ENCODE measurements around the gene OTUB1. TPM values are rescaled to one million over a fixed set of nuclear protein-coding genes. Genes with fewer than 3 reads are reported as not detected.

Gene OTUB1
- total and polyA plus RNA-seq, 4 donors: 40.8 to 95.2 (median 72.3) TPM

- DNase-seq (no peak), ATAC-seq (ENCODE audit: insufficient read depth, low FRiP score) (no peak)
- H3K4me1 ChIP-seq (ENCODE audit: control insufficient read depth in 5 of 5, insufficient read depth in 5 of 5, low read length in 5 of 5): peaks cover 0 to 13% (median 8%) of the 10 kb centered on the region in 5 donors
- H3K9ac ChIP-seq (ENCODE audit: insufficient read depth in 1 of 2, low read length in 2 of 2): no peak overlapping the region
- no peak for TF ChIP-seq CTCF (IDR thresholded peaks at IDR 0.05; ENCODE audit: control extremely low read depth, extremely low read depth)
- no peaks in the 10 kb centered on the region for H3K36me3 ChIP-seq (ENCODE audit: control insufficient read depth in 4 of 4, insufficient read depth in 4 of 4, low read length in 4 of 4)
- H3K4me3 ChIP-seq: no peak overlapping the region
- H3K9me3 ChIP-seq (ENCODE audit: control insufficient read depth in 4 of 4, insufficient read depth in 3 of 4, low read length in 3 of 4): no peaks in the 10 kb centered on the region
- peaks cover 0 to 7% (median 7%) of the 10 kb centered on the region in 3 donors for H3K27me3 ChIP-seq (ENCODE audit: control insufficient read depth in 3 of 3, insufficient read depth in 3 of 3, low read length in 2 of 3)
- H3K27ac ChIP-seq (ENCODE audit: low read depth in 1 of 2, low read length in 1 of 2): no peak overlapping the region
- WGBS, 2 donors: 82 to 83% methylated on average over 3 of the region's 3 CpGs
These were observed 44.8 kb downstream of the OTUB1 start for GRCh38 chr11:64031001-64031400.

GRCh38 chr11:64032050-64032449 is 45.8 kb downstream of the OTUB1 start:
- Histone ChIP-seq H3K9ac (ENCODE audit: insufficient read depth in 1 of 2, low read length in 2 of 2) (no peak overlapping the region), H3K27me3 (ENCODE audit: control insufficient read depth in 3 of 3, insufficient read depth in 3 of 3, low read length in 2 of 3) (peaks cover 0 to 8% (median 7%) of the 10 kb centered on the region in 3 donors), H3K4me3 (no peak overlapping the region), H3K27ac (ENCODE audit: low read depth in 1 of 2, low read length in 1 of 2) (no peak overlapping the region), H3K4me1 (ENCODE audit: control insufficient read depth in 5 of 5, insufficient read depth in 5 of 5, low read length in 5 of 5) (peaks cover 0 to 16% (median 13%) of the 10 kb centered on the region in 5 donors), H3K9me3 (ENCODE audit: control insufficient read depth in 4 of 4, insufficient read depth in 3 of 4, low read length in 3 of 4) (no peaks in the 10 kb centered on the region), H3K36me3 (ENCODE audit: control insufficient read depth in 4 of 4, insufficient read depth in 4 of 4, low read length in 4 of 4) (no peaks in the 10 kb centered on the region)
- WGBS, 2 donors: 81 to 91% methylated on average over 4 of the region's 4 CpGs
- no peak for TF ChIP-seq CTCF (IDR thresholded peaks at IDR 0.05; ENCODE audit: control extremely low read depth, extremely low read depth)
- DNase-seq (no peak), ATAC-seq (ENCODE audit: insufficient read depth, low FRiP score) (no peak)

DNA sequence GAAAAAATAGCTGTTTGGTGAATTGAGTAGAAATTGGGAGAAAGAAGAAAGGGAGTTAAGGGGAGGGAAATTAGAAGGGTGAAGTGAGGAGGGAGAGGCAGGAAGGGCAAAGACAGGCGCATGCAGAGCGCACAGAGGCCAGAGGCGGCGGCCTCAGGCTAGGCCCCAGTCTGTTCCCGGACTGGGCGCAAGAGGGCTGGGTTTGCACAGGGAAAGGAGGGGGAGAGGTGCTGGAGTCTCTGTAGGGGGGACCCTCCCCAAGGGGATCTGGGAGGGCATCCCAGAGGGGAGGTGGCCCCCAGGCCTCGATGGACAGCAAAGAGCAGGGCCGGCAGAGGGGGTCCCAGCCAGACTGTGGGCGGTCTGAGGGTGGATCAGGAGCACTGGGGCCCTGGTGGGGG is 48.2 kb downstream of the OTUB1 start:
- H3K36me3 ChIP-seq (ENCODE audit: control insufficient read depth in 4 of 4, insufficient read depth in 4 of 4, low read length in 4 of 4): no peaks in the 10 kb centered on the region
- no peak for ATAC-seq (ENCODE audit: insufficient read depth, low FRiP score)
- no peak for TF ChIP-seq CTCF (IDR thresholded peaks at IDR 0.05; ENCODE audit: control extremely low read depth, extremely low read depth)
- no peak overlapping the region for H3K4me3 ChIP-seq
- WGBS, 2 donors: 60 to 72% methylated on average over 9 of the region's 9 CpGs
- no peak overlapping the region for H3K27ac ChIP-seq (ENCODE audit: low read depth in 1 of 2, low read length in 1 of 2)
- peaks cover 0 to 11% (median 7%) of the 10 kb centered on the region in 3 donors for H3K27me3 ChIP-seq (ENCODE audit: control insufficient read depth in 3 of 3, insufficient read depth in 3 of 3, low read length in 2 of 3)
- peaks cover 0 to 10% (median 4%) of the 10 kb centered on the region in 5 donors for H3K4me1 ChIP-seq (ENCODE audit: control insufficient read depth in 5 of 5, insufficient read depth in 5 of 5, low read length in 5 of 5)
- no peak for DNase-seq
- no peak overlapping the region for H3K9ac ChIP-seq (ENCODE audit: insufficient read depth in 1 of 2, low read length in 2 of 2)
- H3K9me3 ChIP-seq (ENCODE audit: control insufficient read depth in 4 of 4, insufficient read depth in 3 of 4, low read length in 3 of 4): peaks cover 0 to 2% (median 0%) of the 10 kb centered on the region in 4 donors

- no peak overlapping the region for H3K4me3 ChIP-seq
- 11 to 12% methylated on average over 12 to 17 of the region's 17 CpGs for WGBS, 2 donors
- no peak overlapping the region for H3K27ac ChIP-seq (ENCODE audit: low read depth in 1 of 2, low read length in 1 of 2)
- no peak for DNase-seq
- peaks cover 0 to 2% (median 0%) of the 10 kb centered on the region in 4 donors for H3K9me3 ChIP-seq (ENCODE audit: control insufficient read depth in 4 of 4, insufficient read depth in 3 of 4, low read length in 3 of 4)
- no peak for ATAC-seq (ENCODE audit: insufficient read depth, low FRiP score)
- no peak for TF ChIP-seq CTCF (IDR thresholded peaks at IDR 0.05; ENCODE audit: control extremely low read depth, extremely low read depth)
- H3K36me3 ChIP-seq (ENCODE audit: control insufficient read depth in 4 of 4, insufficient read depth in 4 of 4, low read length in 4 of 4): no peaks in the 10 kb centered on the region
- peaks cover 0 to 10% (median 4%) of the 10 kb centered on the region in 5 donors for H3K4me1 ChIP-seq (ENCODE audit: control insufficient read depth in 5 of 5, insufficient read depth in 5 of 5, low read length in 5 of 5)
- no peak overlapping the region for H3K9ac ChIP-seq (ENCODE audit: insufficient read depth in 1 of 2, low read length in 2 of 2)
- peaks cover 0 to 11% (median 7%) of the 10 kb centered on the region in 3 donors for H3K27me3 ChIP-seq (ENCODE audit: control insufficient read depth in 3 of 3, insufficient read depth in 3 of 3, low read length in 2 of 3)
These were observed 48.9 kb downstream of the OTUB1 start for GRCh38 chr11:64035081-64035524.

All from lung (tissue), 12 donors.